Choroid plexus epithelial cell (primary cell): ENCODE measurements around the gene CENPK.

Experiments
- DNase-seq: peaks from one replicate; pipeline ENCODE4 v3.0.0-alpha.2; 2010; ENCODE audit warnings: low read depth
- H3K4me3 ChIP-seq: 2 replicates; pipeline ENCODE4 v1.5.1; 2011; ENCODE audit warnings: low read depth, mild to moderate bottlenecking, control low read depth, low read length, moderate library complexity
- CTCF ChIP-seq: conservative IDR thresholded peaks from 2 replicates; pipeline ENCODE4 v1.5.1; 2011; ENCODE audit warnings: low read depth, mild to moderate bottlenecking, control low read depth, inconsistent platforms, low read length, moderate library complexity

The CENPK gene

DNA sequence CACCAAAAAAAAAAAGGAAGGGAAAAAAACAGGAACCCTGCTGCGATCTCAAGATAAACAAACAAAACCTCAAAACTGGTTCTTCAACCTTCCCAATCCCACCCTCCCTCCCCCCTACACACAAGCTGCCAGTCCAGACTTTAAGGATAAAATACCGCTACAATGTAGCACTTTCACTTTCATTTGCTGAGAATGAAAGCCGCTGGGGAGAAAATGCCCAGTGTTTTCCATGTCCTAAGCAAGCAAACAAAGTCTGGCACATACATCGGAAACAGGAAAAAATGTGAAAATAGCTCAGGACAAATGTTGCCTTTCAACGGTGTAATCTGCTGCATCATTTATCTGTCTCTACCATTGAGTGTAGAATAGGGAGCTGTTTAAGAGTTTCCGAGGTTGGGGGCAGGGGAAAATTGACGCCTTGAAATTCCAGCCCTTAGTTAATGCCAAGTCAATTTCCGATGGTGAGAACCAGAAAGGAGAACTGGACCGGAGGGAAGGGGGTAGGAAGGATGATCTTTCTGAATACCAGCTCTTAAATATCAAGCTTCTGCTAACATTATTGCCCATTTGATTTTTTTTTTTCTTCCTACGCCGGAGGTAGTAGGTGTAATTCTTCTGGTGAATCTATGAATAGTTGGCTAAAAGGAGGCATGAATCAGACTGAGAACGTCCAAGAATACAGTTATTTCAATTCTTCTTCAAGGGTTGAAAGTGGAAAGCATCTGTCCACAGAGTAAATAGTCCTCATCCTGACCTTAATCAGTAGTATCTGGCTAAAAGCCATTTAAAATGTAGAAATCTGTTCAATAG is 80.0 kb downstream of the CENPK start:
- peak; percentile 81 for DNase-seq
- TF ChIP-seq CTCF, result no peak

GRCh38 chr5:65482296-65482735 is 80.7 kb downstream of the CENPK start:
- peak; percentile 71 for DNase-seq
- peak overlapping the region; percentile 64 for H3K4me3 ChIP-seq
- no peak for TF ChIP-seq CTCF

More for the DNA sequence above, 80.0 kb downstream of the CENPK start:
- H3K4me3 ChIP-seq, result peak overlapping the region; percentile 64

- peak within 1 kb of the TSS; percentile 64 for H3K4me3 ChIP-seq
- no peak for TF ChIP-seq CTCF
- peak; percentile 99 for DNase-seq
Measured at GRCh38 chr5:65481635-65482295, 81.2 kb downstream of the CENPK start, which contains the start of gene ADAMTS6. ADAMTS6 (minus strand) TSS chr5:65481920; CDS start chr5:65473673, 8,247 bp downstream.

GRCh38 chr5:65481171-65481581 is 81.8 kb downstream of the CENPK start:
- H3K4me3 ChIP-seq, result peak overlapping the region; percentile 64
- TF ChIP-seq CTCF, result no peak
- DNase-seq, result peak; percentile 39

GRCh38 chr5:65480306-65480865 is 82.6 kb downstream of the CENPK start:
- peak overlapping the region; percentile 64 for H3K4me3 ChIP-seq
- TF ChIP-seq CTCF, result peak; percentile 14
- DNase-seq, result peak; percentile 91

DNA sequence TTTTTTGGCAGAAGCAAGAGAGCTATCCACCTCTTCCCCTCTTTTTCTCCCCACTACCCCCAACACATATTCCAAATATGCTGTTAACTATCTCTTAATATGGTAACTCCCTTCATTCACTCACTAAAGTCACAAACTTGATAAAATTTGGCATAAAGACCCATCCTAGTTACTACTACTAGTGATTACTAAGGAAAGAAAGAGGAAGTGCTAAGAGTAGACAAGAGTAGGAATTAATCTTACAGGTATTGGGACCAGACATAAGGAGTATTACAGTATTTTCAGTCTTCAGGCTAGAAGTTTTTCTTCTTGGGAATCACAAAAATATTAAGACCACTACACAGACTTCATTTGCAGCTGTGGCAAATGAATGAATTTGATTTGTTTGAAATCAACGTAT is 83.4 kb downstream of the CENPK start:
- peak overlapping the region; percentile 64 for H3K4me3 ChIP-seq

More for the DNA sequence above, 83.4 kb downstream of the CENPK start:
- TF ChIP-seq CTCF, result no peak
- DNase-seq, result peak; percentile 10
